Daoy (cell line): ENCODE measurements around the gene ABHD17C. TPM values are rescaled to one million over a fixed set of nuclear protein-coding genes. Genes with fewer than 3 reads are reported as not detected.
A peak's percentile ranks its signal among the peaks of the same experiment; 100 is the strongest.

Experiments
- DNase-seq: peaks from one replicate; pipeline ENCODE4 v3.0.0-alpha.2; 2015; ENCODE audit warnings: low read depth
- total RNA-seq: library from RNA; depleted of rRNA; stranded (reverse); fragments of >200 nt; shearing (Covaris generic); gene quantifications from 2 replicates; pipeline ENCODE4 v1.2.3, GENCODE V29; 2014

Gene ABHD17C
- total RNA-seq, 1 experiment from 2014 or later = 3.6 TPM

DNA sequence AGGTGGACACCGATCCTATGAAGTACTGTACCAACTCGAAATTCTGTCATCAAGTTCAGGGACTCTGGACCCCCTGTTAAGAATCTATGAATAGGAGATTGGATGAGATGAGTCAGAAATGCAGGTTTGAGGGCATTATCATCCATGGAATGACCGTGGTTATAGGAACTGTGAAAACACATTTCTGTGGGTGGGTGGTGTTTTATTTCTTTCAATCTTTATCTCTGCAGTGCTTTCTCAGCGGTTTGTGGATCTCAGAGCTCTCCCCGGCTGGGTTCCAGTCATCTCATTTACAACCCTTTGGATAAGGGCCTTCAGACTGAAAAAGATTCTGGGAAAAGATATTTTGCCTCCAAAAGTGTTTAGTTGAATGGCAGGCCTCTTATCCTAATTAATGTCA, 5.4 kb upstream of the ABHD17C start:
- peak; percentile 8 for DNase-seq

DNA sequence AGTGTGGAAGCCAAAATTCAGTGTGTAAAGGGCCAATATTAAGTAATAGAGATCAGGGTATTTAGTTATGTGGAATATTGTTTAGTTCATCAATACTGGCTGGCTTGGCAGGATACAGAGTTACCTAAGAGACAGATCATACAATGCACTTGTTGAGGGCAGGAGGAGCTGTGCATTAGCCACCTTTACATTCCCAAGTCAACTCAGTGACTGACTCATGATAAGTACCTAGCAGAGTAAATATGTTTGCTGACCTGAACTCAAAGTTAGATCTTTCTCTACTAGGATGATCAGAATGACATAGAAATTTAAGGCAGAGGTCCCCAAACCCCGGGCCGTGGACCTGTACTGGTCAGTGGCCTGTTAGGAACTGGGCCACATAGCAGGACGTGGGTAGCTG, 3.5 kb upstream of the ABHD17C start:
- DNase-seq = no peak

DNA sequence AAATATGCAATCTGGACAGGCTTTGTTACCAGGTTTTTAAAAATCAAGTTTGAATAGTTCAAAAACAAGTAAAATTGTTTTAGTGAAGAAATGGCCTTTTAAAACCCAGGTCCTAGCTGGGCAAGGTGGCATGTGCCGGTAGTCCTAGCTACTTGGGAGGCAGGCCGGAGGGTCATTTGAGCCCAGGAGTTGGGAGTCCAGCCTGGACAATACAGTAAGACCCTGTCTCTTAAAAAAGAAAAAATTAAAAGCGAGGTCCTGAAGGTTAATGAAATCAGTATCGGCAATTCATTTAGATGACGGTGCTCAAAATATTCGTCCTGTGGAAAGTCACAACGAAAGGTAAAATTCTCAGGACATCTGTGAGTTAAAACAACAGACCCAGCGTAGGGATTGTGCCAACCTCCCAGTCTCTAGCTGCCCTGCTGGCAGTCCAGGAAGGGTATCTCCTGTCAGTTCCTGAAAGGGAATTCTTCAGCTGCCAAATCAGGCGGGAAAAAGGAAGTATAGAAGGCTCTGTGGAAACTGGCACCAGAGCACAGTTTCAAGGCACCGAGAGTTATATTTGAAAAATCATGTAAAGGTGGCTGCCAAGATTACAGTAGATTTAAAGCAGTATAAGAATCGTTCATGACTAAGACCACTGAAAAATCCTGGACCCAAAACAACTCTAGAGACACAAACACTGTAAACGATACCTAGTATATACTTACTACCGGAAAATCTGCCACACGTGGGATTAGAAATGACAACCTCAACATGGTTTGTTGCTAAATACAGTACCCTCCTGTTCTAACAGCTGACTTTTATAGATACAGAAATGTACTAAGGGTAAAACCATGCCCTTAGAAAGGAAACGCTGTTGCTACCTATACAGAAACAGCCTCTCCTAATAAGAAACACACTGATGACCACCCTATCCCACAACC, 1.2 kb upstream of the ABHD17C start:
- DNase-seq = peak; percentile 8

DNA sequence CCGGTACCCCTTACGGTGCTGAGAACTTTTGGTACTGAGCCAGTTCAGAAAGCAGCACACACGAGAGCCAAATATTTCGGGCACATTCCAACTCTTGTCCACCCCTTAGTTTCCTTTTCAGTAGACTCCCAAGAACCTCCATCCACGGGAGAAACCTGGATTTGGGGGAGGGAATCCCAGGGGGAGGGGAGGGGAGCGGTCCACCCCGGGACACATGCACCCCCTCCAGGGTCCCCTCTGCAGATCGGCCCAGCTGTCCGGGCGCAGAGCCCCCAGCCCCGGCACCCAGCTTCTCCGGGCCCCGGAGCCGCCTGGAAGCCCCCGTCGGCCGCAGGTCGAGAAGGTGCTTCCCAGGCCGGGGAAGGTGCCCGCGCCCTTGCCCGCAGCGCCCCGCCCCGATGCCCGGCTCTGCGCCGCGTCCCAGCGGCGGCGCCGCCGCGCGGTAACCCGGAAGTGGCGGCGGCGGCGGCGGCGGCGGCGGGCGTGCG, 455 bp upstream of the ABHD17C start:
- DNase-seq = peak; percentile 36

DNA sequence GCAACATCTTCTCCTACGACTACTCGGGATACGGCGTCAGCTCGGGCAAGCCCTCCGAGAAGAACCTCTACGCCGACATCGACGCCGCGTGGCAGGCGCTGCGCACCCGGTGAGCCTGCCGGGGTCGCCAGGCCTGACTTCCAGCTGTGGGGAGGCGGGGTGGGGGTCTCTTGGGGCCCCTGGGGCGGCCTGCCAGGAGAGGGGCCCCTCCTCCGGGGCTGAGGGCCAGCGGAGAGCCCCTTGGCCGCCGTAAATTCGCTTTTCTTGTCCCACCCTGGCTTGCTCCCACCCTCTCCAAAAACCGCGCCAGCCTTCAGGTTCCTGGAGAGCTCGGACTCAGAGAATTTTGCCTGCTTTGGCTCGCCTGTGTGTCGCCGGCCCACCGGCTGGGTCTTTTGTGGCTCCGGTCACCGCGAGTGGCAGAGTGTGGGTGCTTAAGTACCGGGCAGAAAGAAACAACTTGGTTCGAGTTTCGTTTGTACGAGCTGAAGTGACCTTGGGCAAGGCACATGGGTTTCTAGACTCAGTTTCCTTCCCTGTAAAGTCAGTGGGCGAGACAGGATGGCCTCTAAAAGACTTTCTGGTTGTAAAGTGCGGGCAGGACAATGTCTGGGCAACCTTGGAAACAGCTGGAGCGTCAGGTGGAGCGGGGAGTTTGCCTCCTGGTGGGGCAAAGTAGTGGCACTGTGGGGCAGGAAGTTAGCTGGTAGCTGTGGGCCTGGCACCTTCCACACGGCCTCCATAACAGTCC, 976 bp downstream of the ABHD17C start:
- peak; percentile 56 for DNase-seq

DNA sequence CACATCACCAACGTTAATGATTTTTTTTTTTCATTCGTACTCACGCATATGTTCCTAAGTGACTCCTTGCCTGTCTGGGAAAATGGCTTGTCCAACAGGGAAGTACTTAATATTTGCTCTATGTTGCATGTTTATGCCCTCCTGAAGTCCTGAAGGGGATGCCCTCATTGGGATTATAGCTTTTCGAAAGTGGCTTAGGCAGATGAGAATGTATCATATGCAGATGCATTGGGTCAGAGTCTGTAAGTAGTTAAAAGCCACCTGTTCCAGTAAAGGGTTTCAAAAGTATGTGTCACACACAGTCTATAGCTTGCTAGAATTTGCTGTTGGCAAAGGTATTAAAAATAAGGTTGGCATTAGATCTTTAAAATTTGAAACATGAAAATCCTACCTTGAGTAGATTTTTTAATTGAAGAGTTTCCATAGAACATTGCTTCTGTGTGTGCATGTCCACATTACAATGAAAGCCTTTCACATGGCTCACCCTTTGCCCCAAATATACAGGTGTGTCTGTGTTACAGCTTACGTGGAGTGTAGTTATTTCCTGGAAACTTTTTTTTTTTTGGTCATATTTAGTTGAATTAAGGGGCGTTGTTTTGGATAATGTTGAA, 2.1 kb downstream of the ABHD17C start:
- no peak for DNase-seq

DNA sequence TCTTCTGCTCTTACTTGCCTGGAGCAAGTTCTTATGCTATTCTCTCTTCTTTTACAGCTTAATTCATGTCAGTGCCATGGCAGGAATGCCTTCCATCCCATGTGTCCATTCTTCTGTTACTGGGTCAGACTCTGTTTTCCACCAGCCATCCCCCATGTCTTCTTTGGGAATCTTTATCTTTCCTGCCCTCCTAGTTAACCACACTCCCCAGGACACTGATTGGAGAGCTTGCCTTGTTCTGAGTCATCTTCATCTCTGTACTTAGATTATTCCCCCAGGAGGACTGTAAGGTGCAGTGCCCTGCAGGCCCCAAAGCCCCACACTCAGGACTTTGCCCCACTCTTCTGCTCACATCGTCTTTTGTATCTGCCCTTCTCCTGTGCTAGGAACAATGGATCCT, 3.6 kb downstream of the ABHD17C start:
- DNase-seq = peak; percentile 19

DNA sequence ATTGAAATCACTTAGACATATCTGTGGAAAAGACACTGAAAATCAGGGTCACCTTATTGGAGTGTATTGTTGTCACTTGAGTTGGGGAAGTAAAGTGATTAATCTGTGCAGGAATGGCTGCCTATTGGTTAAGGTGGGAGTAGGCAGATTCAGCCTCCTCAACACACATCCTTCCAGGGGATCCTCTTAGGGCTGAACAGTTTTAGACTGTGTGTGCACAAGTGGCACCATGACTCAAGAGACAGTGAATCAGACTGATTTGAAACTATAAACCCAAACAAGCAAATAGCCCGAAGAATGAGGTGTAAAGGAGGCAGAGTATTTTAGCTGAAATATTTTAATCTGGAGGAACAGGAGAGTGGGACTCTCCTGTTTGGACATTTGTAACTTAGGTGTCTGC, 4.9 kb downstream of the ABHD17C start:
- DNase-seq = peak; percentile 51

DNA sequence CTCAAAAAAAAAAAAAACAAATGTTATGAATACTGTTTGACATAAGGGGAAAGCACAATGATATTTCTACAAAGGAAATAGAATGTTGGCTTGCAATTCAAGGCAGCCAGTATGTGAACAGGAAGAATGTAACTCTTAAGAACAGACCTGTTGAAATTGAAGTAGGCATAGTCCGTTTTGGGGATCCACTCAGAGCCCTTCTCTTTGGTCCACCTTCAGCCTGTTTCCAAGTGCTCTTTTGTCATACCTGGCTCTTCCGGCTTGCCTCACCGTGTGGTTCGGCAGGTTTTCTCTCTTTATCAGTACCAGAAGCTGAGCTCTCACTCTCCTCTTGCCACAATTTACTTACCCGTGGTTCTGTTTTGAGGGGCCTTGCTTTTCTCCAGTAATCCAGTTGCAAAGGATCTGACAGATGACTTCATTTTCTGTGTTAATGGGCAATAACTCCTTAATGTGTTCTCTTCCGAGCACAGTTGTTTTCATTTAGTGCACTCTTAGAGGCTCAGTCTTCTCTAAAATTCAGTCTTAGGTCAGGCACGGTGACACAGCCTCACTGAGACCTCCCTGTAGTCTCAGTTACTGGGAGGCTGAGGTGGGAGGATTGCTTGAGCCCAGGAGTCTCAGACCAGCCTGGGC, 6.7 kb downstream of the ABHD17C start:
- DNase-seq = no peak

DNA sequence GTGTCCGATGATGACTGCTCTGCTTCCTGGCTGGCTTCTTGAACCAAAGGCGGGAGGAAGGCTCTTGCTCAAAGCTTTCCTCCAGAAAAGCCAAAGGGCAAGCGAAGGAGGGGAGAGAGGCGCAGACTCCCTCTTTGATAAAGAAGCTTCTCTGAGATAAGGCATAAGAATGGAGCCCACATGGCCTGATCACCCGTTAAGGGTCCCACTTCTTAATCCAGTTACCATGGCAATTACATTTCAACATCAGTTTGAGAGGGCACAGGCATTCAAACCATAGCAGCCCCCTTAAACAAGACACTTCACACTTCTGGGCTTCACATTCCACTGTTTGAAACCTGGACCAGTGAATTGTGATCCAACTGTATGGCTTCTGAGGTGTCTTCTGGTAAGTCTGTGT, 8.0 kb downstream of the ABHD17C start:
- DNase-seq = no peak

DNA sequence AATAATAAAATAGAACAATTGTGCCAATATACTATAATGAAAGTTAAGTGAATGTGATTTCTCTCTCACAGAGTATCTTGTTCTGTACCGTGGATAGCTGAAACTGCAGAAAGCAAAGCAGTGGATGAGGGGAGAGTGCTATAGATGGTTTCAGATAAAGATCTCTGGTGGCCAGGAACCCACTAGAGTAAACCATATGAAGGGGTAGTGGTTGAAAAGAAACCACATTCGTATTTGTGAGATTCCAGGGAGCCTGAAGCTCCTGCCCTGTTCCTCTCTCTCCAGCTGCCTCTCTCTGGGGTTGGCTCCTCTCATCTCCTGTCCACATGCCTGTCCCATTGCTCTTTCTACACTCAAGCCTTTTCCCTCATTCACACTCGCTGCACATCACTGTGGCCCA, 8.9 kb downstream of the ABHD17C start:
- no peak for DNase-seq

DNA sequence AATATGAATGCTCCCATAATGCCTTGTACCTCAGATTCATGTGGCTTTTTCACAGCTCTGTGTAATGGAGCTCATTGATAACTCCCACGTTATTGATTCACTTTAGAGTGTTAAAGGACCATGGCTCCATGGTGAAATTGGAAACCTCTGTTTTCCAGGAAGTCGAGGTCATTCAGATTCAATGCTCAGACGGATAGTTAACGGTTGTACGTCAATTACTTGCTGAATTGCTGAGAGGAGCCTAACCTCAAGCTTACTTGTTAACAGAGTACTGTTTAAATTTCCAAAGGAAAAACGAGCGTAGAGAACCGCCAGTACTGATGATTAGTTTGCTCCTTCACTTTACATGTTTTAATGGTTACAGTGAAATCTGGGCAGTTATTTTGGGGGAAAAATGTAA, 11.1 kb downstream of the ABHD17C start:
- no peak for DNase-seq

DNA sequence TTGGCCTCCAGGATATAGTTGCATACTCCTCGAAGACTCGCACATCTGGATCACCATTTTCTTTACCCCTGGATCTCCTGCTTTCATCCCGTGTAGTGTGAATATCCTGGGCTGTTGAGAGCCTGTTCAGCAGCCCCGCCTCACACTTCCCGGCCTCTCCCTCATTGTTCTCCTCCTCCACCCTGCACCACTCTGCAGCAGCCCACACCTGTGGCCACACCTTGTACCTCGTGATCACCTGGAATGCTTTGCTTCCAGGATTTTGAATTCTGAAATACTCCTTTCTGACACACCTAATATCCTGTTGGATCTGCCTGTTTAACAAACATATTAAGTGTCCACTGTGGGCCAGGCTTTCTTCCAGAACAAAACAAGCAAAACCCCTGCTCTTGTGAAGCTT, 14.4 kb downstream of the ABHD17C start:
- DNase-seq = no peak

DNA sequence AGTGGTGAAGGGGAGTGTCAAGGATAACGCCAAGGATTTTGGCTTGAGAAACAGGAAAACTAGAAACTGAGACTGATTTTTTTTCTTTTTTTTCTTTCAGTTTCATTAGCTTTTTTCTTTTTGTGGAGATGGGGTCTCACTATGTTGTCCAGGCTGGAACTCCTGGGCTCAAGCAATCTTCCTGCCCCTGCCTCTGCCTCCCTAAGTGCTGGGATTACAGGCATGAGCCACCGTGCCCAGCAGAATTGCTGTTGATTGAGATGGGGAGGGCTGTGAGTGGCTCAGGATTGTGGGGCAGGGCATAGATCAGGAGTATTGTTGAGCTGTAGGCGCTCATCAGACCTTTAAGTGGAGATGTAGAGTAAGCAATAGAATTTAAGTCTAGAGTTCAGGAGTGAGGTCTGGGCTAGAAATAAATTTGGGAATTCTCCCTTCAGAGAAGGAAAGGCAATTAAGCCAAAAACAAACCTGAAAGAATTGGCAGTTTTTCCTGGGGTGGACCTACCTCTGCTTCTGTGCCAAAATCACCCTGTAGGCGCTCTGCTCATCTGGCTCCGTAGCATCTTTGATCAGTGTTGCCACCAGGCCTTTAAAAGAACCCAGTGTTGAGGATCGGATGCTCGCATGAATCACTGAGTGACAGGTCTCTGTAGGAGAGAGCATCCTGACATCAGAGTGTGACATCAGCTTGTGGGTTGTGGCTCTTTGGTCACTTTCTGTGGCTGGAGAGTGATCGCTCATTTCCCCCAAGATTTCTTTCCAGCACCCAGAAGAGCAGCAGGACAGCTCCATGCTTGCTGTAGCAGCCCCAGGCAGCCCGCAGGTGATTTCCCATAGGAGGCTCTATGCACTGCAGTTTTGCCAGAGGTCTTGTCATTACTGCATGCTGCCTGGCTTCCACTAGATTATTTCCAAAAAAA, 15.8 kb downstream of the ABHD17C start:
- DNase-seq = peak; percentile 45

DNA sequence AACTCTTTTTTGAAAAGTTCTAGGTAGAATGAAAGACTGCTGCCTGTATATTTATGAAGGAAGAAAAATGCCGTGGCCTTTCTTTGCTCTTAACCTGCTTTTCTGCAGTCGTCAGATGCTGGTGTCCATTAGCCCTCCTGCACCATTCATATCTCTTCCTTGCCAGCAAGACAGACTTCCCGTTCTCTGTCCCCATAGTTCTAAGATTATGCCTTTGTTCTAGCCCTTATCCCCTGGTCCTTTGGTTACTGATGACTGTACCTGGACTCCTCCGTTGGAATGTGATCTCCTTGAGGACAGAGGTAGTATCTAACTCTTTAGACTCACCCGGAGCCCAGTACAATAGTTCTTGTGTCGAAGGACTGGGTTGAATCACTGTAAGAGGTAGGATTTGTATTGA, 16.8 kb downstream of the ABHD17C start:
- no peak for DNase-seq

DNA sequence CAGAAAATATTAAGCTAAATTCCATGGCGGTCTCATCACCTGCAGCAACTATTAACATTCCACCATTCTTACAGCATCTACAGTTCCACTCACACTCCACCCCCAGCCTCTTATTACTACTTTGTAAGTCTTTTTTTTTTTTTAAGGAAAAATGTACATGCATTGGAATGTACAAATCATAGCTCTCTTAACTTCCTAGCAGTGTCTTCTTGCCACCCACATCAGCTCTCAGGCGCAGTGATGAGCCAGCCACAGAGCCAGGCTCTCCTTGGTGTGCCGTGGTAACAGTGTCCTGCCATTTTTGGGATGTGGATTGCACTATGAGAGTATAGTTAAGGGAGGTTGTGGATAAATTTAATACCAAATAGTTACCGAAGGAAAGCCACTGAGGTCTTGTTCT, 17.8 kb downstream of the ABHD17C start:
- no peak for DNase-seq

DNA sequence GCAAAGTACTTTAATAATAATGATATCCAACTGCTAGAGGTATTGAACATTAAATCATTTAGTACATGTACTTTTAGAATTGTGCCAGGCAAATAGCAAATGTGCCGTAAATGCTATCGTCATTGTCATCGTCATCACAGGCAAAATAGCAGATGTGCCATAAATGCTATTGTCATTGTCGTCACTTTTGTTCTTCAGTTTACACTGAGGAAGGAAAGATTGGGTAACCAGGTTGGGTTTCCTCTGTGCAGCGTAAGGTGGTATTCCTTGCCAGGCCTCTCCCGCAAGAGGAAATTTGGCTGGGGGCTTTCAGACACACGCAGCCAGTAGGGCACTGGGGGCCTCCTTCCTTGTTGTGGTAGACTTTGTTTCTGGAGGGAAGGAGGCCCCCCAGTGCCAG, 26.4 kb downstream of the ABHD17C start:
- no peak for DNase-seq

DNA sequence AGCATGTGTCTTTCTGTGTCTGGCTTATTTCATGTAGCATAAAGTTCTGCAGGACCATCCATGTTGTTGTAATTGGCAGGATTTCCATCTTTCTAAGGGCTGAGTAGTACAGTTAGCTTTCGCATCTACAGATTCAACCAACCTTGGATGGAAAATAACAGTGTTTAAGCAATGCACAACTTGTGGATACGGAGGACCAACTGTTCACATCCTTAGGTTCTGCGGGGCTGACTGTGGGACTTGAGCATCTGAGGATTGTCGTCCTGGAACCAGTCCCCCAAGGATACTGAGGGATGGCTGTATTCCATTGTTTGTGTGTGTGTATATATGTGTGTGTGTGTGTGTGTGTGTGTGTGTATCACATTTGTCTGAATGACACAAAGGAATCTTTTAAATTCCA, 27.7 kb downstream of the ABHD17C start:
- no peak for DNase-seq

DNA sequence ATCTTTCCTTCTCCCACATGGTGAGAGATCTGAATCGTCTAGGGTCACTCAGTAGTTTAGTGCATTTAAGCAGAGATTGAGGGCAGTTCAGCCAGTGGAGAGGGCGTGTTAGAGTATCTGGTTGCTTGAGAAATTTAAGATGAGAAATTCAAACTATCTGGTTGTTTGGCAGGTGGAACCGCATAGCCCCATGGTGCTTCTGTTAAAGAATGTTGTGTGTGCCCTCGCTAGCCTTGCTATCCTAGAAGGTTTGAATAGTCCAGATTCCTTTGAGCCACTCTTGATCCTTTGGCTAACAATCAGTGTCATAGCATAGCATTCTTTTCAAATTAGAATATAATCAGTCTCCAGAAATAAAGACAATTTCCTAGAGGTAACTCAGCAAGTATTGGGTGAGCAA, 32.1 kb downstream of the ABHD17C start:
- no peak for DNase-seq

DNA sequence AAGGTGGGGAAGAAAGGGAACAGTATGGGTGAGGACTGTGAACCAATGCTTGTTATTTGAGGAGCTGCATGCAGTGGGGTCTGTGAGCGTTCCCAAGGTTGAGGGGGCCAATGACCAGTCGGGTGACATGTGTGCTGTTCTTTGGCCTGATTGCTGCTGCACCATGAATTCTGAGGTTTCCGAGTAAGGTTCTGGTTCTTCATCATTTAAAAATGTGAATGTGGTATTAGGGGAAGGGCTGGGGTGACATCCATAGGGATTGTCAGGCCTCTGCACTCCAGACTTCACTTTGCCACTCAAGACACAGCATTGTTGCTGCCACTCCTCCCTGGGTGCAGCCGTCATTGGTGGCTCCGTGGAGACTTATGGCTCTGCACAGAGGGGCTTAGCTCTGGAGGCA, 32.5 kb downstream of the ABHD17C start:
- no peak for DNase-seq

DNA sequence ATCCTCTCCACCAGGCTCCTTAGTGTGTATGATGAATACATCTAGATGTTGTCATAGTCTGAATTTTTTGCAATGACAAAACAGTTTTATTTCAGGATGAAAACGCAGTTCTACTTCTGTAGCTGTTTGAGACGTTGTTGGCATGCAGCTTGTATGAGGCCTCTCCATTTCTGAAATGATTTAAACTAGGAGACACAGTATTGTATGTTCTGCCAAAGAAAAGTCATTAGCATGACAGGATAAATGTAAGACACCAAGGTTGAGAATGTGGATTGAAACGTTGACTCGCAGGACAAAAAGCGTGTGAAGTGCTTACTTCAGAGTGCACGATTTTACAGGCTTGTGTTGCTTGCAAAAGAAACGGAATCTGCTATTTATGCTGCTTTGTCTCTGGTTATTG, 35.3 kb downstream of the ABHD17C start:
- no peak for DNase-seq
